Hematopoietic multipotent progenitor cell (in vitro differentiated cells): ENCODE measurements around the gene CACNG6. TPM values are rescaled to one million over a fixed set of nuclear protein-coding genes. Genes with fewer than 3 reads are reported as not detected.
"Not testable (repeated sequence)": the region's sequence is repeated elsewhere in the genome, so short reads cannot be mapped to it uniquely, and the experiment has no call there.

Experiments
- DNase-seq, 3 donors: peaks; one replicate each; pipeline ENCODE4 v3.0.0-alpha.2; 2011 to 2015; ENCODE audit warnings: low read depth in 2 of 3, low spot score in 2 of 3
- small RNA-seq: library from RNA; depleted of rRNA; stranded (forward); fragments of <200 nt; gene quantifications from one replicate; pipeline ENCODE3, GENCODE V24; 2012
- total RNA-seq: library from RNA; depleted of rRNA; stranded (reverse); fragments of >200 nt; gene quantifications from one replicate; pipeline ENCODE4 v1.2.3, GENCODE V29; 2012

The CACNG6 gene
- total RNA-seq, 1 donor = 0.27 TPM

DNA sequence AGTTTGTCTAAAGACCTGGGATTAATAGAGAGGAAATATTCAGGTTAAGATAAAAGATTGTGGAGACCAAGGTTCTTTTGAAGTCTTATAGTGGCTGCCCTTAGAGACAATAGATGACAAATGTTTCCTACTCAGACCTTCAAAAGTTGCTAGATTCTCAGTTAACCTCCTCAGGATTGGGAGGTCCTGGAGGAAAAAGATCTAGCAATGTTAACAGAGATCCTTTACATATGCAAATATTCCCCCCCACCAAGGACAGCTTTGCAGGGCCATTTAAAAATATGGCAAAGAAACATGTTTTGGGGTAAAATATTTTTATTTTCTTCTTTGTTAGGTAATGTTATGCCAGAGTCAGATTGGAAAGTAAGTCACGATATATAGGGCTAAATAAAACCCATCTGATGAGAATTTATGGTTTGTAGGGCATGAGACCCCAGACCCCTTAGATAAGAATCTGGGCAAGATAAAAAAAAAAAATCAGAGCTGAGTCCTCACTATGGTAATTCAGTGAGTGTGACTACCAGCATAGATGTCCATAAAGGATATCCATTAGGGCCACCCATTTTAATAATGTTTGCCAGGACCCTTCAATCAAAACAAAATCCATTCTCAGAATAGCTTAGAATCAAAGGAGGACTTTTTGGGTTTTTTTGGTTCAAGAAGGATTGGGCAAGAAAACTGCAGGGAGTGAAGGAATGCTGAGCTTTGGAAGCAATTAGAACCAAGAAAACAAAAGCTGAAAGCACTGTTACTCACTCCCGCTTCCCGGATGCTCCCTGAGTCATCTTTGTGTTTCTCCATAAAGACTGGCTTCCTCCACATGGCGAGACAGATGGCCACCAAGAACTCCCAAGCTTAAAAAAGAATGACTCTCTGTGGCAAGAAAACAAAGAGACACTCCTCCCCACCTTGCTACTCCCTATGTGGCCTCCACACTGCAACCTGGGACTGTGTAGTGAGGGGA is 44.1 kb downstream of the CACNG6 start:
- DNase-seq = no peak

DNA sequence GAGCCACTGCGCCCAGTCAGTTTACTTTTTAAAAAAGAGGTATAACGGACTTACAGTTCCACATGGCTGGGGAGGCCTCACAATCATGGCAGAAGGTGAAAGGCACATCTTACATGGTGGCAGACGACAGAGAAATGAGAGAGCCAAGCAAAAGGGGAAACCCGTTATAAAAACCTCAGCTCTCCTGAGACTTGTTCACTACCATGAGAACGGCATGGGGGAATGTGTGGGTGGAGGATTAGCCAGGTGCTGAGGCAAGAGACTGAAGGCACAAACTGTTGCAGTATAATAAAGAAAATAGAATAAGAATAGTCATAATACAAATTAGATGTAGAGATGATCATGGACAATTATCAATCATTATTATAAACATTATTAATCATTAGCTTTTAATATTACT is 45.1 kb downstream of the CACNG6 start:
- not testable (repeated sequence) for DNase-seq

DNA sequence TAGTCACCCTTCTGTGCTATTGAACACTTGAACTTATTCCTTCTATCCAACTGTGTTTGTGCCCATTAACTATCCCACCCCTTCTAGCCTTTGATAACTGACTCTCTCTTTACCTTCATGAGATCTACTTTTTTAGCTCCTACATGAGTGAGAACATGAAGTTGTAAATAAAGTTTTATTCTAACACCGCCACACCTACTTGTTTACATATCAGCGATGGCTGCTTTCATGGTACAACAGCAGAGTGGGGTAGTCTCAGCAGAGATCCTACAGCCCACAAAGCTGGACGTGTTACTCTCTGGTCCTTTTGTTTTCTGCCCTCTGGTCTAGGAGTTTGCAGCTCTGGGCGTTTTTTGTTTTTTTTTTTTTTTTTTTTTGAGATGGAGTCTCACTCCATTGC is 48.6 kb downstream of the CACNG6 start:
- DNase-seq = no peak

DNA sequence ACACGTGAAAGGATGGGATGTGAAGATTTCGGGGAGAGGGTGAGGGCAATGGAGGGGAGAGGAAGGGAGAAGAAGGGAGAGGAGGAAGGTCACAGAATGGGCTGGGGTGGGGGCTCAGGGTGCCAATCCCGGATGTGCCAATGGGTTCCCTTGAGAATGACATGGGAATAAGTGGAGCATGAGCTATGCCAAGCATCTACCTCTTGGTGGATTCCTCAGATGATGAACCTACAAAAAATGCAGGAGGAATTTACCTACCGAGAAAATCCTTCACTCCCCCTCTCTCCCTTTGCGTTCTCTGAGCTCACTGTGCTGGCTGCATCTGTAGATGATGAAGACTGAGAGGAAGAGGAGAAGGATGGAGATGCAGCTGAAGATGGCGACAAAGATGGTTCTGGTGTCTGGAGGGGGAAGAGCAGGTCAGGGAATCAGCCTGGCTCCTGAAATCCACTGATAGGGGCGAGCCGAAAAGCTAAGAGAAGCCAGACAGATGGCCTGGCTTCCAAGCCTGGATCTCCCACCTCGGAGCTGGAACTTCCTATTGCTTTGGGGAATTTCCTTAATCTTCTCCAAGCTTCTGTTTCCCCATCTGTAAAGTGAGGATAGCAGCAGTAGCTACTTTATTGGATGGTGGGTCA is 50.7 kb downstream of the CACNG6 start:
- DNase-seq = no peak

DNA sequence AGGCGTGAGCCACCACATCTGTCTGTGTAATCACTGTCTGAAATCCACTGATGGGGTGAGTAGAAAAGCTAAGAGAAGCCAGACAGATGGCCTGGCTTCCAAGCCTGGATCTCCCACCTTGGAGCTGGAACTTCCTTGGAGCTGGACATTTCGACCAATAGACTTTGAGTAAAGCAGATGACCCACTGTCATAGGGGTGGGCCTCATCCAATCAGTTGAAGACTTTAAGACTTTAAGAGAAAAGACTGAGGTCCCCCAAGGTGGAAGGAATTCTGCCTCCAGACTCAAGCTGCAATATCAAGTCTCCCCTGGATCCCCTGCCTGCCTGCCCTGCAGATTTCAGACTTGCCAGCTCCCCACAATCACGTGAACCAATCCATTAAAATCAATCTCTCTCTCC is 51.6 kb downstream of the CACNG6 start:
- DNase-seq = no peak

DNA sequence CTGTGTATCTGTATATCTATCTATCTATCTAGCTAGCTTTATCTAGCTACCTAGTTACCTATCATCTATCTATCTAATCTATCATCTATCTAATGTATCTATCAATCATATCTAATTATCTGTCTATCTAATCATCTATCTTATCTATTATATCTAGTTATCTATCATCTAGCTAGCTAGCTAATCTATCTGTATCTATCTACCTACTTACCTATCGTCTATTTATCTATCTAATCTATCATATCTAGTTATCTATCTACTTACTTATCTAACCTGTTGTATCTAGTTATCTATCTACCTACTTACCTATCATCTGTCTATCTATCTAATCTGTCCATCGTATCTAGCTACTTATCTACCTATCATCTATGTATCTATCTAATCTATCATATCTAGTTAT is 54.3 kb downstream of the CACNG6 start:
- DNase-seq = no peak

DNA sequence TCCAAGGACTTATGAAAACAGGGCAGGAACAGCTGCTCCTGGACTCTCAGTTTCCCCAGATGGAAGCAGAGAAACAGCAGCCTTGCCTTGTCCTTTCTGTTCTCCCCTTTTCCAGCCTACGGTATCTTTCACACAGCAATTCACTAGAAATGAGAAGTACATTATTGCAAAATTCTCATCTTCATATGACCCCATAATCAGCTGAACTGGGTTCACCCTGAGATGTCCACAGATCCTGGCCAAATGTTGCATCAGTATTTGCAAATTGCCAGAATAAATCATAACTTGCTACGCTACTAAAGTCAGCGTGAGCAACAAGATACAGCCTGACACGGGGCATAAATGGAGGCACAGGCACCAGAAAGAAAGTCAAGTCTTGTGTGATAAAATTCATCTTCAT is 56.2 kb downstream of the CACNG6 start:
- no peak for DNase-seq

Small RNA genes lying within 50 kb of the gene (small RNA-seq; reads per million reads assigned to genes)
- gene AC012314.20 = not detected

Other genes with a start within 250 kb of the CACNG6 start
- 2.7 TPM for gene NLRP12, start 167.3 kb upstream of the CACNG6 start, total RNA-seq
- 146 TPM for gene MYADM, start 123.8 kb upstream of the CACNG6 start, total RNA-seq
- under 0.01 TPM for gene PRKCG, start 109.4 kb upstream of the CACNG6 start, total RNA-seq
- gene CACNG7, start 82.4 kb upstream of the CACNG6 start, total RNA-seq = not detected
- gene CACNG8, start 28.7 kb upstream of the CACNG6 start, total RNA-seq = under 0.01 TPM
- 2.2 TPM for gene VSTM1, start 72.3 kb downstream of the CACNG6 start, total RNA-seq
- gene TARM1, start 89.7 kb downstream of the CACNG6 start, total RNA-seq = not detected
- gene OSCAR, start 109.2 kb downstream of the CACNG6 start, total RNA-seq = 0.54 TPM
- 18.9 TPM for gene NDUFA3, start 111.2 kb downstream of the CACNG6 start, total RNA-seq
- 14.3 TPM for gene TFPT, start 124.0 kb downstream of the CACNG6 start, total RNA-seq
- 77.0 TPM for gene PRPF31, start 124.1 kb downstream of the CACNG6 start, total RNA-seq
- gene CNOT3, start 146.1 kb downstream of the CACNG6 start, total RNA-seq = 20.2 TPM
- gene LENG1, start 168.1 kb downstream of the CACNG6 start, total RNA-seq = 4.8 TPM
- under 0.01 TPM for gene TMC4, start 181.5 kb downstream of the CACNG6 start, total RNA-seq
- gene MBOAT7, start 197.9 kb downstream of the CACNG6 start, total RNA-seq = 270 TPM
- 80.0 TPM for gene TSEN34, start 199.7 kb downstream of the CACNG6 start, total RNA-seq
- gene RPS9, start 209.2 kb downstream of the CACNG6 start, total RNA-seq = 4,994 TPM
- 1.1 TPM for gene LILRB3, start 231.4 kb downstream of the CACNG6 start, total RNA-seq